CD14-positive monocyte (primary cell): Measurements from ENCODE around the gene MYO3B. TPM values are rescaled to one million over a fixed set of nuclear protein-coding genes. Genes with fewer than 3 reads are reported as not detected.

ENCODE experiments used
- DNase-seq, 3 donors: peaks; one replicate each; pipeline ENCODE4 v3.0.0-alpha.2; 2011 to 2022
- H2AFZ ChIP-seq: 2 replicates; pipeline ENCODE4 v1.6.0; 2012; ENCODE audit warnings: mild to moderate bottlenecking, low read depth, low read length, inconsistent platforms; ENCODE audit not compliant: insufficient read depth, poor library complexity, severe bottlenecking
- H3K27ac ChIP-seq, 2 donors: 1 replicate in 1 of 2; 2 replicates in 1 of 2; pipeline ENCODE4 v1.5.1; 2012 to 2013; ENCODE audit warnings: low read length in 2 of 2, control low read depth in 1 of 2, inconsistent platforms in 1 of 2, low read depth in 1 of 2, mild to moderate bottlenecking in 1 of 2
- H3K27me3 ChIP-seq, 2 donors: one replicate each; pipeline versions ENCODE4 v1.6.0 to v1.6.1; 2011 to 2013; ENCODE audit warnings: low read length in 2 of 2; ENCODE audit not compliant: control insufficient read depth in 2 of 2, insufficient read depth in 2 of 2
- H3K36me3 ChIP-seq, 2 donors: replicated peaks in 1 of 2; 1 replicate in 1 of 2; 2 replicates in 1 of 2; pipeline versions ENCODE4 v1.5.1 to v1.6.1; 2012 to 2013; ENCODE audit warnings: low read length in 2 of 2, control low read depth in 1 of 2, inconsistent platforms in 1 of 2, mild to moderate bottlenecking in 1 of 2; ENCODE audit not compliant: insufficient read depth in 2 of 2, control insufficient read depth in 1 of 2
- H3K4me1 ChIP-seq, 2 donors: 1 replicate in 1 of 2; 2 replicates in 1 of 2; pipeline versions ENCODE4 v1.5.1 to v1.6.1; 2012 to 2013; ENCODE audit warnings: low read length in 2 of 2, control low read depth in 1 of 2, inconsistent platforms in 1 of 2, mild to moderate bottlenecking in 1 of 2, moderate library complexity in 1 of 2; ENCODE audit not compliant: insufficient read depth in 2 of 2, control insufficient read depth in 1 of 2
- H3K4me2 ChIP-seq: replicated peaks from 2 replicates; pipeline ENCODE3; 2012; ENCODE audit warnings: low read length, moderate library complexity, mild to moderate bottlenecking; ENCODE audit not compliant: poor library complexity, severe bottlenecking; ENCODE audit errors: extremely low read depth
- H3K4me3 ChIP-seq, 3 experiments: fragments of 200-600 bp in 1 of 3; sonication (generic) in 1 of 3; replicated peaks in 1 of 3; 1 replicate in 2 of 3; 2 replicates in 1 of 3; pipeline ENCODE4 v1.5.1; 2011 to 2013; ENCODE audit warnings: low read length in 3 of 3, mild to moderate bottlenecking in 3 of 3, control low read depth in 2 of 3, low read depth in 2 of 3, inconsistent platforms in 1 of 3, moderate library complexity in 1 of 3
- H3K79me2 ChIP-seq: 2 replicates; pipeline ENCODE4 v1.6.0; 2012; ENCODE audit warnings: mild to moderate bottlenecking, control low read depth, inconsistent platforms, low read length, moderate library complexity; ENCODE audit not compliant: insufficient read depth
- H3K9ac ChIP-seq: 2 replicates; pipeline ENCODE4 v1.6.0; 2017; ENCODE audit warnings: low read length, mild to moderate bottlenecking; ENCODE audit not compliant: insufficient read depth, poor library complexity, severe bottlenecking
- H3K9me3 ChIP-seq, 2 donors: replicated peaks in 1 of 2; 1 replicate in 1 of 2; 2 replicates in 1 of 2; pipeline versions ENCODE4 v1.5.1 to v1.6.1; 2012 to 2013; ENCODE audit warnings: low read length in 2 of 2, control low read depth in 1 of 2; ENCODE audit not compliant: control insufficient read depth in 1 of 2, insufficient read depth in 1 of 2
- H4K20me1 ChIP-seq: 2 replicates; pipeline ENCODE4 v1.6.0; 2012; ENCODE audit warnings: mild to moderate bottlenecking, low read length, control low read depth, moderate library complexity; ENCODE audit not compliant: insufficient read depth
- H3K27ac Mint-ChIP-seq, 7 donors: one replicate each; pipeline ENCODE4 v1.8.0; 2020; ENCODE audit warnings: mild to moderate bottlenecking in 7 of 7, mixed read lengths in 7 of 7, moderate library complexity in 6 of 7, inconsistent platforms in 2 of 7
- H3K27me3 Mint-ChIP-seq, 3 donors: one replicate each; pipeline ENCODE4 v1.8.0; 2021 to 2022; ENCODE audit warnings: low read depth in 3 of 3, mild to moderate bottlenecking in 3 of 3, mixed read lengths in 3 of 3, moderate library complexity in 3 of 3, inconsistent platforms in 1 of 3
- H3K36me3 Mint-ChIP-seq, 2 donors: one replicate each; pipeline ENCODE4 v1.8.0; 2020; ENCODE audit warnings: mixed read lengths in 2 of 2, inconsistent platforms in 1 of 2, mild to moderate bottlenecking in 1 of 2
- H3K4me1 Mint-ChIP-seq: one replicate; pipeline ENCODE4 v1.8.0; 2020; ENCODE audit warnings: mild to moderate bottlenecking, mixed read lengths
- H3K4me3 Mint-ChIP-seq, 2 donors: one replicate each; pipeline ENCODE4 v1.8.0; 2020; ENCODE audit warnings: mild to moderate bottlenecking in 2 of 2, mixed read lengths in 2 of 2, moderate library complexity in 1 of 2
- H3K9me3 Mint-ChIP-seq, 7 donors: one replicate each; pipeline ENCODE4 v1.8.0; 2020 to 2022; ENCODE audit warnings: mixed read lengths in 7 of 7, mild to moderate bottlenecking in 6 of 7, moderate library complexity in 6 of 7, inconsistent platforms in 2 of 7
- CTCF ChIP-seq: fragments of 200-600 bp; IDR thresholded peaks from one replicate; pipeline ENCODE4 v1.8.0; 2022; ENCODE audit warnings: antibody characterized with exemption, mild to moderate bottlenecking
- WGBS: methylation state at CpG from one replicate; pipeline ENCODE4 v1.1.5; 2013; ENCODE audit warnings: missing lambda C conversion rate; ENCODE audit not compliant: insufficient coverage; 5-methylcytosine and 5-hydroxymethylcytosine counted together
- intact Hi-C, 2 donors: fragments of 100-400 bp; cut with micrococcal nuclease; formaldehyde crosslinking; loops; one replicate each; pipeline versions ENCODE4 v1.15.0 to v1.15.1; 2023
- polyA plus RNA-seq, 3 donors: library from polyadenylated mRNA; depleted of rRNA in 1 of 3; unstranded in 2 of 3; stranded (reverse) in 1 of 3; fragments of 300-500 nt in 2 of 3; fragments of >200 nt in 1 of 3; fragmentation: Illumina TruSeq in 2 of 3; gene quantifications; 1 replicate in 2 of 3; 2 replicates in 1 of 3; pipeline ENCODE4 v1.2.3, GENCODE V29; 2012 to 2021

MYO3B gene
- polyA plus RNA-seq, 3 donors, result not detected

GRCh38 chr2:170152421-170152820, 25.5 kb upstream of the MYO3B start:
- Histone ChIP-seq H3K4me2 (no peak overlapping the region), H3K27ac (no peak overlapping the region), H3K27me3 (no peaks in the 10 kb centered on the region), H2AFZ (no peak overlapping the region), H3K36me3 (no peaks in the 10 kb centered on the region), H4K20me1 (no peaks in the 10 kb centered on the region), H3K4me3 (no peak overlapping the region), H3K4me1 (no peaks in the 10 kb centered on the region), H3K9ac (no peak overlapping the region), H3K79me2 (no peaks in the 10 kb centered on the region), H3K9me3 (peaks cover 0 to 4% of the 10 kb centered on the region in 2 donors)
- intact Hi-C loops, result no loop called here
- Mint-ChIP-seq H3K4me1 (peaks cover 6% of the 10 kb centered on the region), H3K4me3 (no peak overlapping the region), H3K27me3 (peaks cover 0 to 2% (median 1%) of the 10 kb centered on the region in 3 donors), H3K27ac (no peak overlapping the region), H3K9me3 (peaks cover 0 to 16% (median 7%) of the 10 kb centered on the region in 7 donors), H3K36me3 (no peaks in the 10 kb centered on the region)
- no peak for DNase-seq
- no peak for TF ChIP-seq CTCF
- 86% methylated on average over 1 of the region's 1 CpG for WGBS

GRCh38 chr2:170155022-170155722, 22.8 kb upstream of the MYO3B start:
- DNase-seq, result no peak
- intact Hi-C loops, result no loop called here
- no peaks in the 10 kb centered on the region for H3K36me3 Mint-ChIP-seq
- no peaks in the 10 kb centered on the region for H4K20me1 ChIP-seq
- no peaks in the 10 kb centered on the region for H3K4me1 ChIP-seq
- H3K4me3 Mint-ChIP-seq, result peak overlapping the region in 1 of 2 donors; percentile 33
- H3K27ac ChIP-seq, result no peak overlapping the region
- WGBS, result 24% methylated on average over 6 of the region's 8 CpGs
- H3K27ac Mint-ChIP-seq, result no peak overlapping the region
- H3K27me3 Mint-ChIP-seq, result peaks cover 2 to 3% (median 2%) of the 10 kb centered on the region in 3 donors
- H3K79me2 ChIP-seq, result no peaks in the 10 kb centered on the region
- H3K4me3 ChIP-seq, result no peak overlapping the region
- peaks cover 0 to 8% (median 2%) of the 10 kb centered on the region in 7 donors for H3K9me3 Mint-ChIP-seq
- H3K9me3 ChIP-seq, result peaks cover 0 to 4% of the 10 kb centered on the region in 2 donors
- peak overlapping the region; percentile 11 for H3K4me2 ChIP-seq
- H3K4me1 Mint-ChIP-seq, result peaks cover 6% of the 10 kb centered on the region
- H2AFZ ChIP-seq, result no peak overlapping the region
- no peak for TF ChIP-seq CTCF
- no peaks in the 10 kb centered on the region for H3K36me3 ChIP-seq
- no peak overlapping the region for H3K9ac ChIP-seq
- H3K27me3 ChIP-seq, result no peaks in the 10 kb centered on the region
